Stimulated activated CD8-positive, alpha-beta memory T cell treated with anti-CD3 and anti-CD28 coated beads, Interleukin-4, amount 100 ng/mL, for 48 hours (primary cell): ENCODE data around the gene IL1RAP.

Source experiments
- DNase-seq: peaks from one replicate; pipeline ENCODE4 v3.0.0-alpha.2; 2020

IL1RAP gene

DNA sequence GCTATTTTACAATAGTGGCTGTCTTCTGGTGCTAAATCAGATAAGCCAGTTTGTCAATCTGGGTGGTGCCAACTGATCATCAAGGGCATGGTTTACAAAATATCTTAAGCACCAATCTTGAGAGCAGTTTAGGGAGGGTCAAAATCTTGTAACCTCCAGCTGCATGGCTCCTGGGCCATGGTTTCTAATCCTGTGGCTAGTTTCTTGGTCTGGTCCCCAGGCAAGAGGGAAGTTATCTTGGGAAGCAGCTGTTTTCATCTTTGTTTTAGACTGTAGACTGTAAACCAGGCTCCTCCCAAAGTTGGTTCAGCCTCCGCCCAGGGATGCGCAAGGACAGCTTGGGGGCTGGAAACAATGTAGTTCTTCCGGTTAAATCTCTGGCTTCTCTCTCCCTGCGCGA is 166.8 kb downstream of the IL1RAP start:
- no peak for DNase-seq

DNA sequence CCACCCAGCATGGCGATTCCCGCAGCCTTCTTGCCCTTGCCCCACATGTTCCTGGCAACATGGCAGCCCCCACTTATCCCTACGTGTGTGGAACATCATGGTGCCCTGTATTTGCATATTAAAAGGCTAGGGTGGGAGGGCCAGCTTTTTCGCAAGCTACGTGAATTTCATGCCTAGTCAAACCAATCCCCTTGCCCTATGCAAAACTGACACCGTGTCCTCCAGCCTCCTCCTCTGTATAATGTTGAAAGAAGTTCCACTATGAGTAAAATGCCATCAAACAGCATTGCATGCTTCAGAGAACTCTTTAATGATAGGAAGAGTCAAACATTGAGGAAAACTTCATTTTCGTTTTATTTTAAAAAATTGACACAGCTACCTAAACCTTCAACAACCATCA is 170.9 kb downstream of the IL1RAP start:
- no peak for DNase-seq

DNA sequence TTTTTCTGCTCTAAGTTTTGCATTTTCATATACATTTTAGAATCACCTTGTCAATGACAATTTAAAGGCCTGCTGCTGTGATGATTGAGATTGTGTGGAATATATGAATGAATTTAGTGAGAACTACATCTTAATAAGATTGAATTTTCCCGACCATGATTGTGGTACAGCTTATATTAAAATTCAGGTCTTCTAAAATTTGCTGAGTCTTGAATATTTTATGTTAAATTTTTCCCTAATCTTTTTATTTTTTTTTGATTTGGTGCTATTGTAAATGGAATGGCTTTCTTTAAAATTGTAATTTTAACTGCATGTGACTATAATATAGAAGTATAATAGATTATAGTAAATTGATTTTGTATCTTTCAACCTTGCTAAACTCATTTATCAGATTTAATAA is 172.1 kb downstream of the IL1RAP start:
- no peak for DNase-seq

DNA sequence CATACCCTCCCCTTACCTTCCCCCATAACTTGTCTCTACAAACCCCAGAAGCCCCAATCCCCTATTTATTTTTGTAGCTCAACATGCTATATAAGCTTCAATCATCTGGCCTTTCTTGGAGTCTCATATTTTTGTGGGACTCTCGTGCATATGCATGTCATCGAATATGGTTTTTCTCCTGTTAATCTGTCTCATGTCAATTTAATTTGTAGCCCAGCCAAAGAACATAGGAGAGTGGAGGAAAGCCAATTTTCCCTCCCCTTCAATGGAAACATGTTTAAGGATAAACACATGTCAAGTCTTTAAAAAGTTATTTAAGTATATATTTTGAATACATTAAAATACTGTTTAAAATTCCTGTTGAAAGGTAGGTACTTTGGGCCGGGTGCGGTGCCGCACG is 176.4 kb downstream of the IL1RAP start:
- DNase-seq = no peak

DNA sequence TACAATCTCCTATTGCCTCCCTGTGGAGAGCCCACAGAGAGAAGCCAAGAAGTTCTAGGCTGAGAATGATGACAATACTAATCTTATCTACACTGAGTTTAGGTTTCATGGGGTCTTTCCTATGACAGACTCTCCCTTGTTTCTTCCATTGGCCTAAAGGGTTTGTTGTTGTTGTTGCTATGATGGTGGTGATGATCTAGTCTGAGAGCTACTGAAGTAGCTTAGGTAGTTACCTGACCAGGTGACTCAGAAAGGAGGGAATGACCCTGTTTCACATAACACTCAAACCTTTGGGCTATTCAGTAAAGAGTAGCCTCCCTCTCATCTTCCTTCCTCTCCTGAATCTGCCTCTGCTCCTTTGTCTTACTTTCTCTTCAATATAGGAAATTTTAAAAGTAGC is 178.4 kb downstream of the IL1RAP start:
- DNase-seq = no peak

DNA sequence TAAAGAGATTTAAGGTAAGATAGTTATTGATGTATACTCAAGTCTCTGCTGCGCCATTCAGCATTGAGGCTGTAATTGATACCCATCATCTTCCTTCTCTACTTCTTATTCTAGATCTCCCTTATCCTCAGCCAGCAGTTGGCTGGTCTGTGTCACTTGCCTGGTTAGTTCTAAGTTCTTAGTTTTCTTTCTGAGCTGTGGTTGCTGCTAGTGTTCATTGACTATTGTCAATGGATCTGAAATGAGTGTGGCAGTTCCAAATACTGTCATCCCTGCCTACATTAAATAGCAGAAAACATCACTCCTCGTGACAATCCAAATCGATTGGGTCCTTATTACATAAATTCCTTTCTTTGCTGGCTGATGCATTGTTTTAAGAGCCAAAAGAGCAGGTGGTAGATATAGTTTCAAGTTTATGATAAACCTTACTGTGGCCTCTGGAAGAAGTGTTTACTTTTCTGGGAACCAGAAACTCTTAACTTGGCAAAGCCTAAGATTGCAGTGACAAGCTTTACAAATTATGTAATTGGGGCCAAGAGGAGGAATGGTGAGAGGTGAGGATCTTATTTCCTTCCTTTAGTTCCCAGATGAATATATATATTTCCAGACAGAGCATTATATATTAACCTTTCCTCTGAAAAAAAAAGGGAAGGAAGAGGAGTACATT is 180.6 kb downstream of the IL1RAP start:
- no peak for DNase-seq

DNA sequence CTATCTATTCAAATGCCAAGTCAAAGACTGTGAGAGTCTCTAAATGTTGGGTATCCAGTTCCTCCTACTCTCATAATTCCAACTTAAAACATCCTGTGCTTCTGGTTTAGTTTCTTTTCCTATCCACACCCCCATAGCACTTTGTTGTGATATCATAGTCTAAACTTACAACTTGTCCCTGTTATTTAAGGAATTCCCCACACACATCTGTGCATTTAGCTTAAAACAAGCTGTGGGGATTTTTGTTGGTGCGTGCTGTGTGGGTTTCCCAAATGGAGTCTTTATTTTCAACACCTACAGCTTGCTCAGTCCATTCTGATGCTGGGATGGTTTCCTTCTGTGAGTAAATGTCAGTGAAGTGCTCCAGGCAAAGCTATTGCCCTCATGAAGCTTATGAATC is 181.3 kb downstream of the IL1RAP start:
- no peak for DNase-seq

DNA sequence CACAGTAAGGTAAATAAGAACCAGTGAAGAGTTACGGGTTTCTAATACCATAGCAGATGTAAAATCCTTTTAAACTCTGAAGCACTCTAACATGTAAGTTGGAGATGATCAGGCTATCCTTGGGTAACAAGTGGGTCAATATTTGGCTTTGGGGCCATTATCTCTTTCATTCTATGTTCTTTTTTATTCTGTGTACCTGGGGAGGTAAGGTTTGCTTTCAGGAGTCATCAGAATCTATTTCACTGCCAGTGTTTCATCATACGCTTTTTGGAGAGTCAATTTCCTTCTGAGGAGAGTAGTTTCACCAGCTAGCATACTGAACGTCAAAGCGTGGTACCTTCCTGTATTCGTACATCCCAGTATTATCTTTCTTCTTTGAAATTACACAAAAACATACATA is 182.1 kb downstream of the IL1RAP start:
- no peak for DNase-seq

DNA sequence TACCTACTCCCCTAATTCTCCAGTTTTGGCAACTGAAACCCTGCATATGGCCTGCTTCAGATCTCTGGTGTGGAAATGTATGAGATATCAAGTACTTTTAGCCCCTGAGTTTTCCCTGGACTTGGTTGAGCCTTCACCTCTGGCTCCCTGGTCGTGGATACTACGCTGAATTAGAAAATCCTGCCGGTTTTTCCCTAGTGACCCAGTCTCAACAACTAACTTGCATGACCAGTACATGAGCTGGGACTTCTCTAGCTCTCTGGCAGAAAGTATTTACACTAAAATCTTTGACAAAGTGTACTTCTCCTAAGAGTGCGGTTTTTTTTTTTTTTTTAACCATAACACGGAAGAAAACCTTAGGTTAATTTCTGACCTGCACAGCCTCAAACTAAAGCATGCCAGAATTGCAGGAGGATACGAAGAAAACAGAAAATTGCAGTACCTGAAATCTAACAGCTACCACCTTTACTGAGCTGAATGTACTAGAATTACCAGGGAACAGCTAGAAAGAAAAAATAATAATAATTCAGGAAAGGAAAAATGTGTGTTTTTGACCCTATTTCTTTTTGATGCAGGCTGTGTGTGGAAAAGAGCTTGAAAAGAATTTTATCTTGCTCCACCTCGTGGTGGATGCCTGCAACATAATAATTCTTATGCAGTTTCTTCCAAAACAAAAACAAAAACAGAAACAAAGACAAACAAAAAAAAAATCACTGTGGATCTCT is 183.1 kb downstream of the IL1RAP start:
- no peak for DNase-seq

DNA sequence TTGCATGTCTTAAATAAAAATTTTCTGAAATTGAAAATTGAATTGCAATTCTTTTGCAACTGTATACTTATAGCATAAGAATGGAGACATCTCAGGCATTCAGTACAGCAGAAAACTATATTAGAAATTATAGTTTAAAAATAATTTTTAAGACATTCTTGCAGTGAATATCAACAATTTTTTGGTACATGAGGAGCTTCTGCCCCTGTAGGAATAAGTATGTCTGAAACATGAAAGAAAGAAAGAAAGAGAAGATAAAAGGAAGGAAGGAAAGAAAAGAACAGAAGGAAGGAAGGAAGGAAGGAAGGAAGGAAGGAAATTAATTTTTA is 183.6 kb downstream of the IL1RAP start:
- DNase-seq = no peak

DNA sequence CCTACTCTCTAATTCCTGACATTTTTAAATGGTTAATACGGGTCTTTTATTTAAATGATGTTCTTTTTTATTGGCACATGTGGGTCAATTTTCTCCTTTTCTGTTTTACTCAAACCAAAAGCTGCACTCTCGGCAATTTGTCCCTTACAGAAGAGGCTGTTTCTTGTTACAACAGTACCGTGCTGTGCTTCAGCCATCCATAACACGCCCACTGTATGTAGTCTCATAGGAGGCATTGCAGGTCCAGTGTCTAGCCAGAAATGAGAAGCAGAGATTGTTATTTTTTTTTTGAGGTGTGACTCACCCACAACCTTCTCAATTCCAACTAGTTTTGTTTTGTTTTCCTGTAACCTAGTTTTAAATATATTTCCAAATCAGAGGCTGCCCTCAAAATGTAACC is 184.0 kb downstream of the IL1RAP start:
- no peak for DNase-seq

DNA sequence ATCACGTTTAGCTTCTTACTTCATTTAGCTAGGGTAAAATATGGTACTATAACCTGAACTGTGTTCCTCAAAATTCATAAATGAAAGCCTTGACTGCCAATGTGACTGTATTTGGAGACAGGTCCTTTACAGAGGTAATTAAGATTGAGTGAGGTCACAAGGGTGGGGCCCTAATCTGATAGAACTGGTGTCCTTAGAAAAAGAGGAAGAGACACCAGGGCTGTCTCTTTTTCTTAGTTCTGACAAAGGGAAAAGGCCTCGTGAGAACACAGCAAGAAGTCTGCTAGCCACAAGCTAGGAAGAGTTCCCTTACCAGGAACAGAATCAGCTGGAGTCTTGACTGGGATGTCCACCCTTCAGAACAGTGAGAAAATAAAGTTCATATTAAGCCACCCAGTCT is 185.9 kb downstream of the IL1RAP start:
- no peak for DNase-seq

DNA sequence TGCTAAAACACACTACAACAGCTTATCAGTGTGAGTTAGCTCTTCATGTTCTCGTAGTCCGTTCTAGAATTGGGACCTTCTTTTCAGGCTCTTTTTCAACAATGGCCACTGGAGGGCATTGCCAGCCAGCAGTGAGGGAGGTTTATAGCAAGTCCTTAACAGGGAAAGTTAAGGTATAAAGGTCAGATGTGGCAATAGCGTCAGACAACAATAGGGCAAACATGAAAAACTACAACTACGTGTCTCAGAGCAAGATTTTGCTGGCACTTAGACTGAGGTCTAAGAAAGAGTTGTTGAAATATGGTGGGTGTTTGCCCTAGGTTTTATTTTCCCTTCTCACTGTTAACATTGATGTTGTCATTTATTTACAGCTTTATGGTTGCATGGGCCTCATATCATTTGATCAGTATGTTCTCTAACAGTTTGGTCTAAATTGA is 187.2 kb downstream of the IL1RAP start:
- DNase-seq = peak; percentile 29

DNA sequence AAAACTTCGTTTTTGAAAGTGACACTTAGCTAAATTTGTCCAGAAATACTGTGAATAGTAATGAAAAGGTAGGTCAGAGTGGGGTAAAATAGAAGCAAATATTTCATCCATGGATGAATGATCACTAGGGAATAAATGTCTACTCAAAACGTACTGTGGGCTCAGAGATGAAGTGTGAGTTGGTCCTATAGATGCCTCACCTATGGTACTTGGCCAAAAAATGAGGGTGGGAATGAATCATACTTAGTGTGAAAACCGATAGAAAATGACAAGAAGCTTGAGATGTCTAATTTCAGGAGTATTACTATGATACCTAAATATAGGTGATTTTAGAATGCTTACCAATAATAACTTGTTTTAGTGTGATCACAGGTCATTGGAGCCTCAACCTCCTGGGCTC is 192.7 kb downstream of the IL1RAP start:
- DNase-seq = no peak
